NCI-H524 (cell line): ENCODE data around the gene CENPP.

Experiments
- DNase-seq, 2 experiments: peaks; one replicate each; lab custom pipeline; 2025; lab: John Stamatoyannopoulos, UW

Gene CENPP

GRCh38 chr9:92480986-92481633 is 155.4 kb downstream of the CENPP start:
- DNase-seq: no peak

GRCh38 chr9:92482329-92482728 is 156.6 kb downstream of the CENPP start, which contains the start of gene ASPN:
ASPN (minus strand) TSS chr9:92482506.
- DNase-seq: no peak

GRCh38 chr9:92482805-92483204 is 157.1 kb downstream of the CENPP start:
- no peak for DNase-seq

GRCh38 chr9:92483627-92484545 is 158.1 kb downstream of the CENPP start:
- DNase-seq: no peak

GRCh38 chr9:92484563-92484962 is 158.8 kb downstream of the CENPP start:
- no peak for DNase-seq

GRCh38 chr9:92486371-92486770 is 160.6 kb downstream of the CENPP start:
- no peak for DNase-seq

- DNase-seq: no peak
These were observed 163.2 kb downstream of the CENPP start for GRCh38 chr9:92488681-92489550.

- no peak for DNase-seq
These were observed 167.1 kb downstream of the CENPP start for GRCh38 chr9:92492781-92493401.

- no peak for DNase-seq
These were observed 168.1 kb downstream of the CENPP start for GRCh38 chr9:92493749-92494387.

GRCh38 chr9:92494856-92495255 is 169.1 kb downstream of the CENPP start:
- no peak for DNase-seq

GRCh38 chr9:92496396-92497176 is 170.8 kb downstream of the CENPP start:
- DNase-seq: no peak

GRCh38 chr9:92499701-92500100 is 173.9 kb downstream of the CENPP start:
- DNase-seq: no peak

- DNase-seq: no peak
These were observed 175.0 kb downstream of the CENPP start for GRCh38 chr9:92500725-92501124.

GRCh38 chr9:92501671-92502393 is 176.1 kb downstream of the CENPP start:
- peak in 1 of 2 experiments; percentile 52 for DNase-seq

GRCh38 chr9:92503156-92503555 is 177.4 kb downstream of the CENPP start:
- DNase-seq: no peak

- no peak for DNase-seq
These were observed 179.1 kb downstream of the CENPP start for GRCh38 chr9:92504881-92505280.

- DNase-seq: no peak
These were observed 180.6 kb downstream of the CENPP start for GRCh38 chr9:92506184-92506857.

- no peak for DNase-seq
These were observed 181.3 kb downstream of the CENPP start for GRCh38 chr9:92507005-92507404.

GRCh38 chr9:92507496-92507895 is 181.7 kb downstream of the CENPP start:
- no peak for DNase-seq
